Body of pancreas (tissue), 4 donors: Measurements from ENCODE around the gene CTNNB1.

Source experiments
- CTCF ChIP-seq, 7 experiments: fragments of 450-650 bp in 4 of 7; fragments of 200-600 bp in 3 of 7; sonication (generic) in 3 of 7; IDR thresholded peaks; one replicate each; pipeline ENCODE4 v1.5.1; 2016 to 2019; ENCODE audit warnings: antibody characterized with exemption in 7 of 7
- POLR2A ChIP-seq, 3 donors: fragments of 450-650 bp; IDR thresholded peaks; one replicate each; pipeline ENCODE4 v1.6.1; 2016; ENCODE audit warnings: antibody characterized with exemption in 3 of 3, mild to moderate bottlenecking in 2 of 3

- no peak for TF ChIP-seq CTCF (IDR thresholded peaks at IDR 0.05)
- no peak for TF ChIP-seq POLR2A (IDR thresholded peaks at IDR 0.05)
Measured at GRCh38 chr3:41250825-41251224, 51.5 kb downstream of the CTNNB1 start.
